ENCODE data around the gene RFX8.

GRCh38 chr2:101415220-101415619 lies 59.7 kb downstream of the RFX8 start:
- TF ChIP-seq CTCF (conservative IDR thresholded peaks at IDR 0.05; ENCODE audit: low read length) (peak; percentile 36; the same call in 1 of the 2 replicates), EZH2phosphoT487 (IDR thresholded peaks at IDR 0.05; ENCODE audit: borderline replicate concordance) (no peak)
